ENCODE results near the gene RNF187.

DNA sequence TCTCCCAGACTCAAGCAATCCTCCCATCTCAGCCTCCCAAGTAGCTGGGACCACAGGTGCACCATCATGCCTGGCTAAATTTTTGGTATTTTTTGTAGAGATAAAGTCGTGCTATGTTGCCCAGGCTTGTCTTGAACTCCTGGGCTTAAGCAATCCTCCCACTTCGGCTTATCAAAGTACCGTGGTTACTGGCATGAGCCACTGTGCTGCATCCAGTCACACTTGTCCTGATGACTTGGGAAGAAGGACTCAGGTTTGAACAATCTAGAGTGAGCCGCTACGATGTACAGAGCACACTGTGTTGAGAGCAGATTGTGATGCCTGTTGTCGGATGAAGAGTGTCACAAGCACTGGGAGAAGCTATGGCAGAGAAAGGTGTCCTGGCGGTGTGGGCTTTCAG, 27.2 kb downstream of the RNF187 start:
- TF ChIP-seq, protein P1, sequence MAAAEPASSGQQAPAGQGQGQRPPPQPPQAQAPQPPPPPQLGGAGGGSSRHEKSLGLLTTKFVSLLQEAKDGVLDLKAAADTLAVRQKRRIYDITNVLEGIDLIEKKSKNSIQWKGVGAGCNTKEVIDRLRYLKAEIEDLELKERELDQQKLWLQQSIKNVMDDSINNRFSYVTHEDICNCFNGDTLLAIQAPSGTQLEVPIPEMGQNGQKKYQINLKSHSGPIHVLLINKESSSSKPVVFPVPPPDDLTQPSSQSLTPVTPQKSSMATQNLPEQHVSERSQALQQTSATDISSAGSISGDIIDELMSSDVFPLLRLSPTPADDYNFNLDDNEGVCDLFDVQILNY (CRISPR knock-in tag; IDR thresholded peaks at IDR 0.05) = no peak
- TF ChIP-seq, protein P2, sequence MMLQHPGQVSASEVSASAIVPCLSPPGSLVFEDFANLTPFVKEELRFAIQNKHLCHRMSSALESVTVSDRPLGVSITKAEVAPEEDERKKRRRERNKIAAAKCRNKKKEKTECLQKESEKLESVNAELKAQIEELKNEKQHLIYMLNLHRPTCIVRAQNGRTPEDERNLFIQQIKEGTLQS (CRISPR knock-in tag; conservative IDR thresholded peaks at IDR 0.05) = no peak
- TF ChIP-seq SP1 (CRISPR knock-in tag; conservative IDR thresholded peaks at IDR 0.05) (no peak), USF2 (CRISPR knock-in tag; IDR thresholded peaks at IDR 0.05) (no peak), E2F4 (CRISPR knock-in tag; IDR thresholded peaks at IDR 0.05; ENCODE audit: borderline replicate concordance, low read depth) (no peak)
- TF ChIP-seq, protein P3, sequence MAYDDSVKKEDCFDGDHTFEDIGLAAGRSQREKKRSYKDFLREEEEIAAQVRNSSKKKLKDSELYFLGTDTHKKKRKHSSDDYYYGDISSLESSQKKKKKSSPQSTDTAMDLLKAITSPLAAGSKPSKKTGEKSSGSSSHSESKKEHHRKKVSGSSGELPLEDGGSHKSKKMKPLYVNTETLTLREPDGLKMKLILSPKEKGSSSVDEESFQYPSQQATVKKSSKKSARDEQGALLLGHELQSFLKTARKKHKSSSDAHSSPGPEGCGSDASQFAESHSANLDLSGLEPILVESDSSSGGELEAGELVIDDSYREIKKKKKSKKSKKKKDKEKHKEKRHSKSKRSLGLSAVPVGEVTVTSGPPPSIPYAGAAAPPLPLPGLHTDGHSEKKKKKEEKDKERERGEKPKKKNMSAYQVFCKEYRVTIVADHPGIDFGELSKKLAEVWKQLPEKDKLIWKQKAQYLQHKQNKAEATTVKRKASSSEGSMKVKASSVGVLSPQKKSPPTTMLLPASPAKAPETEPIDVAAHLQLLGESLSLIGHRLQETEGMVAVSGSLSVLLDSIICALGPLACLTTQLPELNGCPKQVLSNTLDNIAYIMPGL (CRISPR knock-in tag; IDR thresholded peaks at IDR 0.05) = no peak

All from WTC11 (cell line).